ENCODE measurements around the gene BRMS1. TPM values are rescaled to one million over a fixed set of nuclear protein-coding genes. Genes with fewer than 3 reads are reported as not detected.
A peak's percentile ranks its signal among the peaks of the same experiment; 100 is the strongest.

BRMS1 gene
- polyA plus RNA-seq, 1 donor (not counting 4 experiments of a cell fraction or from before 2014, with no cell fraction given): 61.4 TPM

- Histone ChIP-seq H3K36me3 (ENCODE audit: control insufficient read depth in 2 of 2, extremely low read depth in 1 of 2, insufficient read depth in 2 of 2, low read length in 2 of 2) (peaks cover 8% of the 10 kb centered on the region in 2 experiments), H3K4me1 (ENCODE audit: control insufficient read depth, extremely low read depth, insufficient read depth, low read length) (peaks cover 16% of the 10 kb centered on the region), H3K9ac (ENCODE audit: control insufficient read depth, extremely low read depth, insufficient read depth, low read length) (peak overlapping the region; percentile 96), H3K27me3 (ENCODE audit: control insufficient read depth, extremely low read depth, insufficient read depth, low read length) (peaks cover 29% of the 10 kb centered on the region), H3K4me2 (ENCODE audit: control insufficient read depth, extremely low read depth, insufficient read depth, low read depth, low read length) (peak overlapping the region; percentile 69), H3K79me2 (ENCODE audit: control insufficient read depth, insufficient read depth, low read length) (peaks cover 27% of the 10 kb centered on the region), H2AFZ (ENCODE audit: control insufficient read depth, low read length) (peak overlapping the region; percentile 52), H3K9me1 (ENCODE audit: control insufficient read depth, extremely low read depth, insufficient read depth, low read length) (no peaks in the 10 kb centered on the region), H3K4me3 (ENCODE audit: control insufficient read depth in 2 of 3, extremely low read depth in 1 of 3, insufficient read depth in 2 of 3, low read depth in 1 of 3, low read length in 3 of 3) (peak overlapping the region; percentile 49 to 76 (median 68)), H3K27ac (ENCODE audit: control insufficient read depth, insufficient read depth, low read length) (peak overlapping the region; percentile 75), H3K9me3 (ENCODE audit: control insufficient read depth, low read depth, low read length) (no peaks in the 10 kb centered on the region), H4K20me1 (ENCODE audit: control insufficient read depth, extremely low read depth, insufficient read depth, low read length) (no peaks in the 10 kb centered on the region)
- TF ChIP-seq CTCF (optimal IDR thresholded peaks at IDR 0.05 in 1 of 3, IDR thresholded peaks at IDR 0.05 in 1 of 3, conservative IDR thresholded peaks at IDR 0.05 in 1 of 3; ENCODE audit: extremely low read depth in 1 of 3, insufficient read depth in 2 of 3, low read length in 3 of 3) (no peak), EZH2 (IDR thresholded peaks at IDR 0.05; ENCODE audit: low read length) (no peak)
- FAIRE-seq (no peak), DNase-seq (ENCODE audit: low read depth, low spot score) (no peak)
- dilution Hi-C loops (cut with MboI; ENCODE audit: extremely low pct_ligation_motif_present, low sequenced_read_pairs): no loop called here
Measured at GRCh38 chr11:66289548-66290329, 55.2 kb downstream of the BRMS1 start.

GRCh38 chr11:66288671-66289547 lies 56.0 kb downstream of the BRMS1 start, which contains the start of gene YIF1A:
TSS of gene YIF1A (minus strand) at chr11:66289143. CDS start at chr11:66288985, 158 bp downstream.
- H3K27ac ChIP-seq (ENCODE audit: control insufficient read depth, insufficient read depth, low read length): peak within 1 kb of the TSS; percentile 75
- TF ChIP-seq EZH2 (IDR thresholded peaks at IDR 0.05; ENCODE audit: low read length) (no peak), CTCF (optimal IDR thresholded peaks at IDR 0.05 in 1 of 3, IDR thresholded peaks at IDR 0.05 in 1 of 3, conservative IDR thresholded peaks at IDR 0.05 in 1 of 3; ENCODE audit: extremely low read depth in 1 of 3, insufficient read depth in 2 of 3, low read length in 3 of 3) (peak in 1 of 3 experiments; percentile 21)
- H3K4me3 ChIP-seq (ENCODE audit: control insufficient read depth in 2 of 3, extremely low read depth in 1 of 3, insufficient read depth in 2 of 3, low read depth in 1 of 3, low read length in 3 of 3): peak within 1 kb of the TSS; percentile 76 to 91 (median 85)
- peaks cover 27% of the 10 kb centered on the region for H3K79me2 ChIP-seq (ENCODE audit: control insufficient read depth, insufficient read depth, low read length)
- peaks cover 16% of the 10 kb centered on the region for H3K4me1 ChIP-seq (ENCODE audit: control insufficient read depth, extremely low read depth, insufficient read depth, low read length)
- DNase-seq (ENCODE audit: low read depth, low spot score): peak; percentile 99
- dilution Hi-C loops (cut with MboI; ENCODE audit: extremely low pct_ligation_motif_present, low sequenced_read_pairs): no loop called here
- H3K27me3 ChIP-seq (ENCODE audit: control insufficient read depth, extremely low read depth, insufficient read depth, low read length): peaks cover 23% of the 10 kb centered on the region
- peak within 1 kb of the TSS; percentile 96 for H3K9ac ChIP-seq (ENCODE audit: control insufficient read depth, extremely low read depth, insufficient read depth, low read length)
- peak within 1 kb of the TSS; percentile 70 for H2AFZ ChIP-seq (ENCODE audit: control insufficient read depth, low read length)
- H3K4me2 ChIP-seq (ENCODE audit: control insufficient read depth, extremely low read depth, insufficient read depth, low read depth, low read length): peak within 1 kb of the TSS; percentile 98
- peaks cover 9 to 11% of the 10 kb centered on the region in 2 experiments for H3K36me3 ChIP-seq (ENCODE audit: control insufficient read depth in 2 of 2, extremely low read depth in 1 of 2, insufficient read depth in 2 of 2, low read length in 2 of 2)
- H4K20me1 ChIP-seq (ENCODE audit: control insufficient read depth, extremely low read depth, insufficient read depth, low read length): no peaks in the 10 kb centered on the region
- peak; percentile 98 for FAIRE-seq
- H3K9me1 ChIP-seq (ENCODE audit: control insufficient read depth, extremely low read depth, insufficient read depth, low read length): no peaks in the 10 kb centered on the region
- no peaks in the 10 kb centered on the region for H3K9me3 ChIP-seq (ENCODE audit: control insufficient read depth, low read depth, low read length)
